Mononuclear cell (primary cell): Measurements from ENCODE around the gene KIR3DL2. TPM values are rescaled to one million over a fixed set of nuclear protein-coding genes. Genes with fewer than 3 reads are reported as not detected.
"Not testable (repeated sequence)": the region's sequence is repeated elsewhere in the genome, so short reads cannot be mapped to it uniquely, and the experiment has no call there.

ENCODE experiments used
- H3K27me3 ChIP-seq: 2 replicates; pipeline ENCODE4 v1.6.0; 2011; ENCODE audit warnings: low read length, control low read depth; ENCODE audit not compliant: insufficient read depth
- H3K4me1 ChIP-seq: 2 replicates; pipeline ENCODE4 v1.5.1; 2011; ENCODE audit warnings: mild to moderate bottlenecking, low read length, control low read depth; ENCODE audit not compliant: insufficient read depth
- H3K4me3 ChIP-seq: 2 replicates; pipeline ENCODE4 v1.5.1; 2011; ENCODE audit warnings: mild to moderate bottlenecking, low read length, moderate library complexity
- H3K9me3 ChIP-seq: 2 replicates; pipeline ENCODE4 v1.5.1; 2011; ENCODE audit warnings: low read depth, mild to moderate bottlenecking, control low read depth, low read length
- total RNA-seq: library from RNA; depleted of rRNA; stranded (reverse); fragments of >200 nt; gene quantifications from one replicate; pipeline ENCODE4 v1.2.3, GENCODE V29; 2012

The KIR3DL2 gene
- total RNA-seq, 1 donor = 0.84 TPM

DNA sequence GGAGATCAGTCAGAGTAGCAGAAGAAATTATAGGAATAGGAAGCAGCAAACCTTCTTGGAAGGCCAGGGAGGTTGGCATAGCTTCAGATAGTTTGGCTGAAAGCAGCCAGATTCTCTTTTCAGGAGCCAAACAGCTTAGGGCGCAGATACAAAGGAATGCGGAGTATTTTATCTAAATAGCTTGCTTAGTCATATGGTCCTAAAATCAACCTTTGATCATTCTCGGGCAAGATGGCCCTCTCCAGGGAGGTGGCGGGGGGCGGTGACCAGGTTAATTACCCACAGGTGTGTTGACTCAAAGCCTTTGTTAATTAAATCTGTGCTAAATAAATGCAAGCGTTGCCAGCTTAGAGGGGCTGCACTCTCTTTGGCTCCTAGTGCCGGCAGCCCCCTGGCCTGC is 43.2 kb downstream of the KIR3DL2 start:
- no peaks in the 10 kb centered on the region for H3K27me3 ChIP-seq
- H3K4me3 ChIP-seq = no peak overlapping the region
- no peaks in the 10 kb centered on the region for H3K9me3 ChIP-seq
- H3K4me1 ChIP-seq = no peaks in the 10 kb centered on the region

DNA sequence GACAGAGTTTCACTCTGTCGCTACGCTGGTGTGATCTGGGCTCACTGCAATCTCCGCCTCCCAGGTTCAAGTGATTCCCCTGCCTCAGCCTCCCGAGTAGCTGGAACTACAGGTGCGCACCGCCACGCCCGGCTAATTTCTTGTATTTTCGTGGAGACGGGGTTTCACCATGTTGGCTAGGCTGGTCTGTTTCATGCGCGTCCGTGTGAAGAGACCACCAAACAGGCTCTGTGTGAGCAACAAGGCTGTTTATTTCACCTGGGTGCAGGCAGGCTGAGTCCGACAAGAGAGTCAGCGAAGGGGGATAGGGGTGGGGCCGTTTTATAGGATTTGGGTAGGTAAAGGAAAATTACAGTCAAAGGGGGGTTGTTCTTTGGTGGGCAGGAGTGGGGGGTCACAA is 43.9 kb downstream of the KIR3DL2 start:
- H3K9me3 ChIP-seq, H3K4me1 ChIP-seq, H3K27me3 ChIP-seq, H3K4me3 ChIP-seq: not testable (repeated sequence)

DNA sequence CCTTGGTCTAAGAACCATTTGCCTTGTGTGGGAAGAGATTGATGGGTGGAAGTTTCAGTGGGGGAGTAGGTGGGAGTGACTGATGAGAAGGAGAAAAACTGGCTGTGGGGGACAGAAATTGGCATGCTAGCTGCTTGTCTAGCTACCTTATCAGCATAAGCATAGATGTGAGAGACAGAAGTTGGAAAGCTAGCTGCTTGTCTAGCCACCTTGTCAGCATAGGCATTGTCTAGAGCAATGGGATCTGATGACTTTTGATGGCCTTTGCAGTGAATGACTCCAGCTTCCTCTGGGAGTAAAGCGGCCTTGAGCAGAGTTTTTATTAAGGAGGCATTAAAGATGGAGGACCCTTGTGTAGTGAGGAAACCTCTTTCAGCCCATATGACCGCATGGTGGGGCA is 45.8 kb downstream of the KIR3DL2 start:
- no peaks in the 10 kb centered on the region for H3K27me3 ChIP-seq
- H3K4me3 ChIP-seq = no peak overlapping the region
- H3K9me3 ChIP-seq = no peaks in the 10 kb centered on the region
- peaks cover 8% of the 10 kb centered on the region for H3K4me1 ChIP-seq

DNA sequence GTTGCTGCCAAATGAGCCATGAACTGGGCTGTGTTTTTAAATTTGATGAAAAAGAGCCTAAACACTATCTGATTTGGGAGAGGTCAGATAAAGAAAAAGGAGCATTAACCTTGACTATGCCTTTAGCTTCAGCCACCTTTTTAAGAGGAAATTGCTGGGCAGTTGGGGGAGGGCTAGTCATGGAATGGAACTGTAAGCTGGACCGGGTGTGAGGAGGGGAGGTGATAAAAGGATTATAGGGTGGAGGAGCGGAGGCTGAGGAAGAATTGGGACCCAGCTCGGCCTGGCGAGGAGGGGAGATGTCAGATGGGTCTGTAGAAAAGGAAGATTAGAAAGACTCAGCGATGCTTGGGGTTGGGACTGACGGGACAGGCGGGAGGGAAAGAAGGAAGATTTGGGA is 48.4 kb downstream of the KIR3DL2 start:
- H3K27me3 ChIP-seq, H3K4me3 ChIP-seq, H3K9me3 ChIP-seq: not testable (repeated sequence)
- peaks cover 26% of the 10 kb centered on the region for H3K4me1 ChIP-seq

DNA sequence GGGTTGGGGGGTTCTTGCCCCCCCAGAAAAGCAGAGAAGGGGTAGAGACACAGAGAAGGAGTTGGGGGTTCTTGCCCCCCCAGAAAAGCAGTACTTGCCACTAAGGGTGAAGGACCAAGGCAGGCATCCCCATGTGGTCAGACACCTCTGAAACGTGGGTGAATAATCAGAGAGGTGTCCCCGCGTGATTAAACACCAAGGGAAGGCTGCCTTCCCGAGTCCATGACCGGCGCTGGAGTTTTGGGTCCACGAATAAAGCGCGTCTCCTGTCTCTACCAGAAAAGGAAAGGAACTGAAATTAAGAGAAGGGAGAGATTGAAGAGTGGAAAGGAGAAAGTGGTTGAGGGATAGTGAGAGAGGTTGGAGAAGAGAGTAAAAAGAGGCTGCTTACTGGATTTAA is 49.4 kb downstream of the KIR3DL2 start:
- H3K9me3 ChIP-seq, H3K27me3 ChIP-seq, H3K4me3 ChIP-seq: not testable (repeated sequence)
- peaks cover 26% of the 10 kb centered on the region for H3K4me1 ChIP-seq

DNA sequence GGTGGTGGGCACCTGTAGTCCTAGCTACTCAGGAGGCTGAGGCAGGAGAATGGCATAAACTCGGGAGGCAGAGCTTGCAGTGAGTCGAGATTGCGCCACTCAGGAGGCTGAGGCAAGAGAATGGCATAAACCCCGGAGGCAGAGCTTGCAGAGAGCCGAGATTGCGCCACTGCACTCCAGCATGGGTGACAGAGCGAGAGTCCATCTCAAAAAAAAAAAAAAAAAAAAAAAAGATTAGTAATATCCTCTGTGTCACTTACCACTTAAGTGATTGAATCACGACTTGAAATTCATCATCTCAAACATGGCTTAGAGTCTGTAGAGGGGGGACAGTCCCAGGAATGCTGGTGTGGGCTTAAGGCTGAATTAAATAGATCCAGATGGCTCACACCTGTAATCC is 50.9 kb downstream of the KIR3DL2 start:
- H3K27me3 ChIP-seq, H3K4me3 ChIP-seq, H3K9me3 ChIP-seq: not testable (repeated sequence)
- H3K4me1 ChIP-seq = peaks cover 34% of the 10 kb centered on the region

DNA sequence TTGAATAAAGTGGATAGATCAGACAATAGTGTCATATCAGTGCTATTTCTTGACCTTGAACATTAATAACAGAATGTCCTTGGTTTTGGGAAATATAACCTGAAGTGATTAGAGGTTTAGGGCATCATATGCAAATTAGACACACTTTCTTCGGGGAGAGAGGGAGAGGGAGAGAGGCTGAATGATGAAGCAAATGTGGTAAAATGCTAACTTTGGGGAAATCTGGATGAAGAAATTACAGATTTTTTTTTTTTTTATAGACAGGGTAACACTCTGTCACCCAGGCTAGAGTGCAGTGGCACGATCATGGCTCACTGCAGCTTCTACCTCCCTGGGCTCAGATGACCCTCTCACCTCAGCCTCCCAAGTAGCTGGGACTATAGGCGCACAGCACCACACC is 51.8 kb downstream of the KIR3DL2 start:
- peaks cover 3% of the 10 kb centered on the region for H3K27me3 ChIP-seq
- no peak overlapping the region for H3K4me3 ChIP-seq
- no peaks in the 10 kb centered on the region for H3K9me3 ChIP-seq
- H3K4me1 ChIP-seq = peaks cover 34% of the 10 kb centered on the region

DNA sequence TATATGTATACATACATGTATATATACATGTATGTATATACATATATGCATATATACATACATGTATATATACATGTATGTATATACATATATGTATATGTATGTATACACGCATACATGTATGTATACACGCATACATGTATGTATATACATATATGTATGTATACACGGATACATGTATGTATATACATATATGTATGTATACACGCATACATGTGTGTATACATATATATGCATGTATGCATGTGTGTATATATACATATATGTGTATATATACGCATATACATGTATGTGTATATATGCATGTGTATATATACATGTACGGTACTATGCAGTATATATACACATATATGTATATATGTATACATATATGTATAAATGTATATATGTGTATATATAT is 53.1 kb downstream of the KIR3DL2 start:
- Histone ChIP-seq H3K4me1 (peaks cover 34% of the 10 kb centered on the region), H3K9me3 (no peaks in the 10 kb centered on the region), H3K27me3 (peaks cover 3% of the 10 kb centered on the region), H3K4me3 (no peak overlapping the region)

DNA sequence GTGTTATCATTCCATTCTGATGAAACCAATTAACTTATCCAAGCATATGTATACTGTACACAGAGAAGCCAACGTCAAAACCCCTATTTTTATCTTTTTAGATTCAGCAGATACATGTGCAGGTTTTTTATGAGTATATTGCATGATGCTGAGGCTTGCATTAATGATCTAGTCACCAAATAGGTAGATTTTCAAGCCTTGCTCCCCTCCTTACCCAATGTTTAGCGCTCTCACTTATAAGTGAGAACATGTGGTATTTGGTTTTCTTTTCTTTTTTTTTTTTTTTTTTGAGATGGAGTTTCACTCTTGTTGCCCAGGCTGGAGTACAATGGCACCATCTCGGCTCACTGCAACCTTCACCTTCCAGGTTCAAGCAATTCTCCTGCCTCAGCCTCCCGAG is 54.0 kb downstream of the KIR3DL2 start:
- H3K9me3 ChIP-seq, H3K4me3 ChIP-seq, H3K27me3 ChIP-seq: not testable (repeated sequence)
- H3K4me1 ChIP-seq = peaks cover 34% of the 10 kb centered on the region

DNA sequence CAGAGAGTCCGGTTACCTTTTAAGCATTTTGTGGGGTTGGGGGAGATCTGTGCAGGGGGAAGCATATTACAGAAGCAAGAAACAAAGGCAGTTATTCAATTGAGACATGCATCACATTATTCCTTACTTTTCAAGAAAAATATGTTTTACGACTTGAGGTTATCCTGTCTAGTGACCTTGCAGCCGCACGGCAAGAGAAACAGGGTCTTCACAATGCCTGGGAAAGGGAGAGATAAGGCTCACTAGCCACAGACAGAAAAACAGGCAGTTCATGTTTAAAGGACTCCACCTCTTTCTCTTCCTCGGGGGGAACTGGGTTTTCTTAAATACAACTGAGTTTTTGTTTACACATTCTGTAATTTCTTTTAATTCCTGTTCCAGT is 55.2 kb downstream of the KIR3DL2 start:
- no peak overlapping the region for H3K4me3 ChIP-seq

DNA sequence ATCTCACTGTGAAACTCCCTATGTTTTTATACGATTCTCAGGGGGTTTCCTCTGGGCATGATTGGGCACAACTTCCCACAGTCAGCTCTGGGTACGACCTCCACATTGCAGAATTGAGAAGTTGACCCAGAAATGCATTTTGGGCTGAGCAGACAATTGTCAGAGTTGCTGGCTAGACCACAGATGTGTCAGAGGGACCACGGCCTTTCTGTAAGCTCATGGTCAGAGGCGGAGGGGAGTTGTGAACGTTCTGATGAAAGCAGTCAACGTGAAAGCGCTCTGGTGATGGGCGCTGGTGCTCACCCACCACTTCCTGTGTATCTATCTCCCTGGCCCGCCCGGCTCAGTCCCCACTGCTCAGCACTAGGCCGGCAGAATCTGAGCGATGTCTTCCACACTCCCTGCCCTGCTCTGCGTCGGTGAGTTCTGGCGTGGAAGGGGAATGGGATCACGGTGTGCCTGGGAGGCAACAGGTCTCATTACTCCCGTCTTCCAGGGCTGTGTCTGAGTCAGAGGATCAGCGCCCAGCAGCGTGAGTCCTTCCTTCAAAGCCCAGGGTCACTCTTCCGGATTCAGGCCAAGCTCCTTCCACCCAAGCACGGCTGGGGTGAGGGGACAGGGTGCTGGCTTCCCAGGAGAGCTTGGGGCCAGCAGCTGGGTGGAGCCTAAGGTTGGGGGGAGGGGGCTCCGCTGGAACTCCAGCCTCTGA is 55.7 kb downstream of the KIR3DL2 start, which contains the start of gene NCR1:
Gene NCR1 (plus strand): TSS at position 346 of the 709 bp plus-strand sequence. CDS start 40 bp downstream, at position 386.
- H3K9me3 ChIP-seq = no peaks in the 10 kb centered on the region
- peaks cover 26% of the 10 kb centered on the region for H3K4me1 ChIP-seq
- H3K27me3 ChIP-seq = peaks cover 3% of the 10 kb centered on the region
- H3K4me3 ChIP-seq = peak within 1 kb of the TSS; percentile 32

More for the DNA sequence above, 55.2 kb downstream of the KIR3DL2 start:
- Histone ChIP-seq H3K27me3 (peaks cover 3% of the 10 kb centered on the region), H3K4me1 (peaks cover 31% of the 10 kb centered on the region), H3K9me3 (no peaks in the 10 kb centered on the region)

DNA sequence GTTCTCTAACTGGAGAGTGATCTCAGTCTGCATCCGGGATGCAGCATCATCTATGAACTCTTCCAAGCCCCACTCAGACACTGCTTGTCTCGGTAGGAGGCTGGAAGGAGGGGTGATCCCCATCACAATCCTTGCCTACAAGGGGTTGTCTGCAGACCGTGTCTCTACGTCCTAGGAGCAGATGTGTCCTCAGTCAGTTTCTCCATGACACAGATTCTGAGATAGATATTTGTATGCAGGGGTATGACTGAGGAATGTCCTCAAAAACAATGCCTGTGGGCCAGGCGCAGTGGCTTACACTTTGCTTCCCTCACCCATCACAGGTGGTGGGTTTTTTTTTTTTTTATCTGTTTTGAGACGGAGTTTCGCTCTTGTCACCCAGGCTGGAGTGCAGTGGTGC is 56.6 kb downstream of the KIR3DL2 start:
- Histone ChIP-seq H3K27me3 (peaks cover 3% of the 10 kb centered on the region), H3K4me3 (peak overlapping the region; percentile 32), H3K9me3 (no peaks in the 10 kb centered on the region), H3K4me1 (peaks cover 19% of the 10 kb centered on the region)

DNA sequence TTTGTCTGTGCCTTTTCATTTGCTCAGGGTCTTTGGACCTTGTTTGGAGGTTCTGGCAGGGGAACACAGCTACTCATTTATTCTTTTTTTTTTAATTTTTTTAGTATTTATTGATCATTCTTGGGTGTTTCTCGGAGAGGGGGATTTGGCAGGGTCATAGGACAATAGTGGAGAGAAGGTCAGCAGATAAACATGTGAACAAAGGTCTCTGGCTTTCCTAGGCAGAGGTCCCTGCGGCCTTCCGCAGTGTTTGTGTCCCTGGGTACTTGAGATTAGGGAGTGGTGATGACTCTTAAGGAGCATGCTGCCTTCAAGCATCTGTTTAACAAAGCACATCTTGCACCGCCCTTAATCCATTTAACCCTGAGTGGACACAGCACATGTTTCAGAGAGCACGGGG is 57.7 kb downstream of the KIR3DL2 start:
- not testable (repeated sequence) for H3K4me1 ChIP-seq

More for the DNA sequence above, 57.7 kb downstream of the KIR3DL2 start:
- not testable (repeated sequence) for H3K27me3 ChIP-seq, H3K9me3 ChIP-seq, H3K4me3 ChIP-seq

Other genes starting within 250 kb of the KIR3DL2 start
- 13.6 TPM for gene LILRB1, start 220.0 kb upstream of the KIR3DL2 start, total RNA-seq
- 16.7 TPM for gene LILRB4, start 187.5 kb upstream of the KIR3DL2 start, total RNA-seq
- not detected for gene KIR3DL3, start 126.0 kb upstream of the KIR3DL2 start, total RNA-seq
- gene KIR2DL3, start 111.9 kb upstream of the KIR3DL2 start, total RNA-seq = 0.84 TPM
- 1.2 TPM for gene KIR2DL1, start 80.7 kb upstream of the KIR3DL2 start, total RNA-seq
- gene KIR2DL4, start 46.8 kb upstream of the KIR3DL2 start, total RNA-seq = 0.31 TPM
- gene KIR3DL1, start 34.0 kb upstream of the KIR3DL2 start, total RNA-seq = 1.6 TPM
- 0.21 TPM for gene KIR2DS4, start 17.8 kb upstream of the KIR3DL2 start, total RNA-seq
- gene FCAR, start 23.8 kb downstream of the KIR3DL2 start, total RNA-seq = 91.3 TPM
- gene NCR1, start 55.7 kb downstream of the KIR3DL2 start, total RNA-seq = 10.4 TPM
- 0.10 TPM for gene NLRP7, start 97.1 kb downstream of the KIR3DL2 start, total RNA-seq
- gene NLRP2, start 115.9 kb downstream of the KIR3DL2 start, total RNA-seq = 2.4 TPM
- 3.3 TPM for gene GP6, start 187.8 kb downstream of the KIR3DL2 start, total RNA-seq
- 6.8 TPM for gene RDH13, start 212.7 kb downstream of the KIR3DL2 start, total RNA-seq
- 0.84 TPM for gene EPS8L1, start 225.4 kb downstream of the KIR3DL2 start, total RNA-seq